Renal cortical epithelial cell (primary cell): ENCODE results near the gene ZNF783. TPM values are rescaled to one million over a fixed set of nuclear protein-coding genes. Genes with fewer than 3 reads are reported as not detected.
"Not testable (repeated sequence)": the region's sequence is repeated elsewhere in the genome, so short reads cannot be mapped to it uniquely, and the experiment has no call there.

Experiments used
- DNase-seq: peaks from one replicate; pipeline ENCODE4 v3.0.0-alpha.2; 2011; ENCODE audit warnings: low read depth
- total RNA-seq: library from RNA; depleted of rRNA; stranded (reverse); fragments of >200 nt; gene quantifications from 2 replicates; pipeline ENCODE4 v1.2.3, GENCODE V29; 2014

ZNF783 gene
- total RNA-seq, result 8.0 and 10.8 TPM in 2 replicates

DNA sequence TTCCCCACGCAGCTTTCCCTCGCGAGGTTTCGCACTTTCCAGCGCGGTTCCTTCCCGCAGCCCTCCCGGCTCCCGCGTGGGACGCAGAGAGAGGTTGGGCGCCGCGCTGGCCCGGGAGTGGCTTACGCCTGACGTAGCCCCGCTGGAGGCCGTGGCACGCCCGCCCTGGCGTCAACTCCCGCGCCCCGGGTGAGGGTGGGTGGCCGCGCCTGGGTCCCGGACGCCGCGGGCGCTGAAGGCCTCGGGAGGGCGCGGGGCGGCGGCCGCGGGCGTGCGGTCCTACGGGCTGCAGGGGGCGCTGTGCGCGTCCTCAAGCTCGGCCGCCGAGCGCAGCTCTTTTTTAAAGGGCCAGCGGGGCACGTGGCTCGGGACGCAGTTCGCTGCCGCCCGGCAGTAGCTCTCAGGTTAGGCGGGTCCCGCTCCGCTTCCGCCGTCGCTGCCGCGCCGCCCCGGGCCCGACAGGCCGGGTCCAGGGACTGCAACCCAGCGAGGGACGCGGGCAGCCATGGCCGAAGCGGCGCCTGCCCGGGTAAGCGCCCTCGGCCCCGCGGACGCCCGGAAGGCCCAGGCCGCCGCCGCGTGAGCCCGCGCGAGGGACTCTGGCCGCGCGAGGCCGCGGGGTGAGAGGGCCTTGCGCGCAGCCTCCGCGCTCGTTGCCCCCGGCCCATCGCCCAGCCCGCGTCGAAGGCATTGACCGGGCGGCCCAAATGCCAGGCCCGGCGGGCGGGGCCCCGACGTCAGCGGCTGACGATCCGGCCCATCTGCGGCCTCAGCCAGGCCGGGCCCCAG, at the start of gene ZNF783:
ZNF783 (plus strand) TSS at position 368 of the 789 bp plus-strand sequence; CDS start at position 506, 138 bp downstream.
- peak; percentile 59 for DNase-seq

DNA sequence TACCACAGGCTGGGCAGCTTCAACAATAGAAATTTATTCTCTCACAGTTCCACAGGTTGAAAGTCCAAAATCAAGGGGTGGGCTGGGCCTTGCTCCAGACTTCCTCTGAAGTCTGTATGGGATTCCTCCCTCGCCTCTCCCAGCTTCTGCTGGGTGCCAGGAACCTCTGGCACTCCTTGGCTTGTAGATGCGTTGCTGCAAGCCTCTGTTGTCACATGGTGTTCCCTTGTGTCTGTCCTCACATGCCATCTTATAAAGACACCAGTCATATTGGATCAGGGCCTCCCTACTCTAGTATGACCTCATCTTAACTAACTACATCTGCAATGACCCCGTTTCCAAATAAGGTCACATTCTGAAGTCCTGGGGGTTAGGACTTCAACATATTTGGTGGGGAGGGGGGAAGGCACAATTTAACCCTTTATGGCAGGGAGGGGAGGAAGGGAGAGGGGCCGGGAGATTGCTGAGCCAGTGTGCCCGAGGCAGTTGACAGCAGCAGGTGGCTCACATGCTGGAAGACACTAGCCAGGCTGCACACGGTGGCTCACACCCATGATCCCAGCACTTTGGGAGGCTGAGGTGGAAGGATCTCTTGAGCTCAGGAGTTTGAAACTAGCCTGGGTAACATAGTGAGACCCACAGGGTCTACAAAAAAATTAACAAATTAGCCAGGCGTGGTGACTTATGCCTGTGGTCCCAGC, 47.8 kb upstream of the ZNF783 start:
- DNase-seq, result no peak

DNA sequence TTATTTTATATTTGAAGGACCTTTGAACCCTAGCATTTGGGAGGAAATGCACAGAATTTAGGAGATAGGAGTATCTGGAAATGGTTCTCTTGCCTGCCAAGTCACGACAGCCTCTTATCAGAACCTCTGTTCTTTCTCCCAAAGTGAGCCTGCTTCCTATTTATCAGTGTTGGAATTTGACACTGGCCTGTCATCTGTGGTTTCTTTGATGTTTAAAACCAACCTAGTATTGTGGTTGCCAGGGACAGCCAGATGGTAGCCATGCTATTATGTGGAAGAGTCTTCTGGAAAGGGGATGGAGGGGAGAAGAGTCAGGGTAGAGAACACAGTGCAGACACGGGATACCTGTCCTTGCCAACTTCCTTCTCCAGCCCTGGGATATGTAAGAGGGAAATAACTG, 45.6 kb upstream of the ZNF783 start:
- DNase-seq, result no peak

DNA sequence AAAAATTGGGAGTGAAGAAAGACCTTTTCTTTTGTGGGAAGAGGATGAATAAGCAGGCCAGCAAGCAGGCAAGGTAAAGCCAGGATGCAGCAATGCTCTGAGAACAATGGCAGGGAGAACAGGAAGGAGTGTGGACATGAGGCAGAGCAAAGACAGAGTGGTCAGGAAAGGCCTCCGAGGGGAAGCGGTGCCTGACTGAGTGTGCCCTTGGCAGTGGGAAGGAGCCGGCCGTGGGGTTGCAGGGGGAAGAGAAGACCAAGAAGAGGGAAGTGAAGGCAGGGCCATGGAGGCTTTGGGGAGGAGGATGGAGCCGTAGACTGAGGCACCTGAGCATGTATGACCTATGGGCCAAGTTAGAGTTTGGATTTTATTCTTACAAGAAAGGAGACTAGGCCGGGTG, 44.4 kb upstream of the ZNF783 start:
- no peak for DNase-seq

DNA sequence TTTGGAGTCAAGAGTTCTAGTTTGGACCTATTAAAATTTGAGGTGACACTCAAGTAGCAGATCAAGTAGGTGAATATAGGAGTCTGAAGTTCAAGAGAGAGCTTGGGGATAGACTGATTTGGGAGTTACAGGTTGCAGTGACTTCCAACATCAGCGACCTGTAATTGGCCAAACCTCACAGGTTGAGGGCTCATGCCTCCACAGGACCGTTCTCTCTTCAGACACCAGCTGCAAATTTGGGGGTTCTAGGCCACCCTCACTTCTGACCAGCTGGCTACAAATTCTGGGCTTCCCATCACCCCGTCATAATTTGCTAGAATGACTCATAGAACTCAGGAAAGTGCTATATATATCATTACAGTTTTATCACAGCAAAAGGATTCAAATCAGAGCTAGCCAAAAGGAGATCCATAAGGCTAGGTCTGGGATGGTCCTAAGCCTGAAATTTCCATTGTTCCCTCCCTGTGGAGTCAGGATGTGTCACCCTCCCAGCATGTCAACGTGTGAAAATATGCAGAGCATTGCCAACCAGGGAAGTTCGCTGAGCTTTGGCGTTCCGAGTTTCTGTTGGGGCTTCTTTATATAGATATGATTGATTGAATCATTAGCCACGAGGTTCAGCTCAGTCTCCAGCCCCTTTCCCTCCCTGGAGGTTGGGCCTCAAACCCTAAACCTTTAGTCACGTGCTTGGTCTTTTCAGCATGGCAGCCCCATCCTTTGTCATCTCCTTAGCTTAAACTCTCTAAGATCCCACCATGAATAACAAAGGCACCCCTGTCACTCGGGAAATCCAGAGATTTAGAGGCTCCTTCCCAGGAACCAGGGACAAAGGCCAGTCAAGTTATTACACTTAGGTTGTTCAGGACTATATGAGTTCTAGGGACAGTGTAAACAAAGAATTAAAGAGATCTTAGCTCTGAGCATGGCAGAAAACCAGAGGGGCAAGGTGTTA, 43.3 kb upstream of the ZNF783 start:
- no peak for DNase-seq

DNA sequence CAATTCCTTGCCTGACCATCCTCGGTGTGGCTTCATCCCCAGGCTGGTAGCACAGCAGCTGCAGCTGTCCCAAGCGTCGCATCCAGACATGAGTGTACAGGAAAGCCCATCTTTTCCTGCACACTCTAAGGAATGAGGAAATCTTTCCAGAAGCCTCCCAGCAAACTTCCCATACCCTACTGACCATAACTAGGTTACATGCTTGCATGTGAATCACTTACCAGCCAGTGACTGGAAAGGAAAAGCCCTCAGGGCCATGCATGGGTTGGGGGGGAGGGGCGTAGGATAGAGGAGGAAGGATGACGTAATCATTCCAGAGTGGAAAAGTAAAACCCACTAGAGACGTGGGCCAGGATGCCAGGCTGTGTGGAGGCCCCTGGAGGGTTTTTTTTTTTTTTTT, 41.5 kb upstream of the ZNF783 start:
- peak; percentile 82 for DNase-seq

DNA sequence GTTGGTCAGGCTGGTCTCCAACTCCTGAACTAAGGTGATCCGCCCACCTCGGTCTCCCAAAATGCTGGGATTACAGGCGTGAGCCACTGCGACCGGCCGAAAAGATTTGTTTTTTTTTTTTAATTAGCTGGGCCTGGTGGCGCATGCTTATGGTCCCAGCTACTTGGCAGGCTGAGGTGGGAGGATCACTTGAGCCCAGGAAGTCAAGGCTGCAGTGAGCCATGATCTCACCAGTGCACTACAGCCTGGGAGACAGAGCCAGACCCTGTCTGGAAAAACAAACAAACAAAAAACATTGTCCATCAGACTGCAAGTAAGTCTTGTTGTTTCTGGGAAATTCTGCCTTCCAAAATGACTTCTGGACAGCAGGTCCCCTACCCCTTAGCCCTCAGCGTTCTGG, 38.8 kb upstream of the ZNF783 start:
- DNase-seq, result no peak

DNA sequence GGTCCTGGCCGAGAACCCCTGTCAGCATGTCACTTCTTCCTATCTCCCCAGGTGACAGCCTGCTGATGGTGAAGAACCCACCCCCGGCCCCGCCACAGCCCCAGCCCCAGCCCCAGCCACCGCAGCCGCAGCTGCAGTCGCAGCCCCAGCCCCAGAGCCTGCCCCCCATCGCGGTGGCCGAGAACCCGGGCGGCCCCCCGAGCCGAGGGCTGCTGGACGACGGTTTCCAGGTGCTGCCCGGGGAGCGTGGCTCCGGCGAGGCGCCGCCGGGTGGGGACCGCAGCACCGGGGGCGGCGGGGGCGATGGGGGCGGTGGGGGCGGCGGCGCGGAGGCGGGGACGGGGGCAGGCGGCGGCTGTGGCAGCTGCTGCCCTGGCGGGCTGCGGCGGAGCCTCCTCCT, 38.2 kb upstream of the ZNF783 start:
- no peak for DNase-seq

DNA sequence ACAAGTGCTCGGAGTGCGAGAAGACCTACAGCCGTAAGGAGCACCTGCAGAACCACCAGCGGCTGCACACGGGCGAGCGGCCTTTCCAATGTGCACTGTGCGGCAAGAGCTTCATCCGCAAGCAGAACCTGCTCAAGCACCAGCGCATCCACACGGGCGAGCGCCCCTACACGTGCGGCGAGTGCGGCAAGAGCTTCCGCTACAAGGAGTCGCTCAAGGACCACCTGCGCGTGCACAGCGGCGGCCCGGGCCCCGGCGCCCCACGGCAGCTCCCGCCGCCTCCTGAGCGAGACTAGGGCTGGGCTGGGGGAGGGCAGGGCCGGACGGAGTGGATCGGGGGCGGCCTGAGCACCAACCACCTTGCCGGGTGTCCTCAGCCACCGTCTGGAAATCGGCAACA, 37.6 kb upstream of the ZNF783 start:
- no peak for DNase-seq

DNA sequence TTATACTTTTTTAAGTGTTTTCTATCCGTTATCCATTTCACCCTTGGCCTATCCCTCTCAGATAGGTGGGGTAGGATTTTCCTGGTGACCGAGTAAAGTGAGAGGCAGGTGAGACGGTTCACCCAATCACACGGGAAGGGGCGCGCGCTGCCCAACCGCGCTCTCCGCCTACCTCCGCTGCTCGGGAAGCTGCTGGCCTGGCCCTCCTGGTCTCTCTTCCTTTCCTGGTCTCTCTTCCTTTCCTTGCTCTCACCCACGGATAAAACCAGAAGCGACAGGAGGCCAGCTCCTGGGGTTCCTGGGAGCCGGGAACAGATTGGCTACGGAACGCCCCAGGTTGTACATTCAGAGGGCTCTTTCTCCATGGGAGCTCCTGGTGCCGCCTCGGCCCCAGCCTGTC, 36.9 kb upstream of the ZNF783 start:
- DNase-seq, result no peak

DNA sequence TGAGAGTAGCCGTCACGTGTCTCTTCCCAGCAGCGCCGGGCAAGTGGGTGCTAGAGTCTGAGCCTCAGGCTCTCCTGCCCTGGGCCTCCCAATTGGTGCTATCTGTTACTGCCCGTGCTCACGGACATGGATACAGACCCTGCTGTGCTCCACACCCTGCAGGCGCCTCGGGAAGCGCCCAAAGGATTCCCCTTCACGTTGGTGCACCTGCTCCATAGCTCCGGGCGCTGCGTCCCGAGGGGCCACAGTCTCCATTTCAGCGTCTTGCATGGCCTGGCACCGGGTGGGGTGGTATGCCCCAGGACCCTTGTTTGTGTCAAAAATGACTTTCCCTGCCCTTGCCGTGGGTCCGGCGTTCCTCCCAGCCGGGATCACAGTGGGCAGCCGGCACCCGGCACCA, 36.3 kb upstream of the ZNF783 start:
- no peak for DNase-seq

DNA sequence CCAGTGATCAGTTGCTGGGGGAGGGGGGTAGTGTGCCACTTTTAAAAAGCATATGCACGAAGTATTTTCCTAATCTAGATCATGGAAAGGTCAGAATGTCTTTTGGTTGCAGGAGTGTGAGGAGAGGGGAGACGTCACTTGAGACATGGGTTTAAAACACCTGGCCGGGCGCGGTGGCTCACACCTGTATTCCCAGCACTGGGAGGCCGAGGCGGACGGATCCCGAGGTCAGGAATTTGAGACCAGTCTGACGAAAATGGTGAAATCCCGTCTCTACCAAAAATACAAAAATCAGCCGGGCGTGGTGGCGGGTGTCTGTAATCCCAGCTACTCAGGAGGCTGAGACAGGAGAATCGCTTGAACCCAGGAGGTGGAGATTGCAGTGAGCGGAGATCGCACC, 35.6 kb upstream of the ZNF783 start:
- not testable (repeated sequence) for DNase-seq

DNA sequence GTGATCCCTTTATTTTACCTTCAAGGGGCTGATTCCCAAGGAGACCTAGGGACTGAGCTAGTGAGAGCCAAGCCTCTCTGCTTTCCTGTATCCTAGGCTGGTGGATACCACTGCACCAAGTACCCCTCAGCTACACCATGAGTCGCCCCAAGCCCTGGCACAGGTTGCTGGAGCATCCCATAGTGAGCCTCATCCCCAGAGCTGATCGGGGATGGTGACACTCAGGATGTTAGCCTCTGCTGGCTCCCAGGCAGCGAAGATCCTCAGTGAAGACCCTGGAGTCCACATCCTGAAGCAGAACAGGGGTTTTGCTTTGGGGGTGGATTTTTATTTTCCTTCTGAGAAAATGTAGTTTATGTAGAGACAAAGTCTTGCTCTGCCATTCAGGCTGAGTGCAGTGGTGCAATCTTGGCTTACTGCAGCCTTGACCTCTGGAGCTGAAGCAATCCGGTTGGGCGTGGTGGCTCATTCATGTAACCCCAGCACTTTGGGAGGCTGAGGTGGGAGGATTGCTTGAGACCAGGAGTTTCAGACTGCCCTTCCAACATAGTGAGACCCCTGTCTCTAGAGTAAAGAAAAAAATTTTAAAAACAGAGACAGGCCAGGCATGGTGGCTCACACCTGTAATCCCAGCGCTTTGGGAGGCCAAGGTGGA, 35.0 kb upstream of the ZNF783 start:
- no peak for DNase-seq

DNA sequence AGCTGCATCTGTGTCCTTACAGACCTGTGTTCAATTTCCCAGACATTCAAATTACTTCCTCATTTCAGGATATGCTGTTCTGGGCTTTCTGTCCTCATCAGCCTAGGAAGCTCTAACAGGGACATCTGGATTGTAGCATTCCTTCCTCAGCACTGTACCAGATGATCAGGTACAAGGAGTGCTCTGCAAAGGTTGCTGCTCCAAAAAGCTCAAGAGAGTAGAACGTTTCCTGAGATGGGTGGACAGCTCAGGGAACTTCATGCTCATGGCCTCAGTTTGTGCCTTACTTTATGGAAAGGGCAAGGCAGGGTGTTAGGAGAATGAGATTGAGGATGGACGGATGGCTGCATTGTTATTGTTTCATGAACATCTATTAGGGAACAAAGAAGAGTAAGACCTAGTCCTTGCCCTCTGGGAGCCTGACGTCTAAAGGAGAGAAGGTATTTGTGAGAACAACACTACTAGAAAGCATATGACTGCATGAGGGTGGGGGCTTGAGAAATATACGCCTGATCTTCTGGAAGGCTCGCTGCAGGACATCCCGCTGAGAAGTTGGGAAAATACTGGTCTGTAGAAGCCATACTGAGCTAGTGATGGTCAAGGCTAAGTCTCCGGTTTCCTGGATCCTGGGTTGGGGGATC, 33.0 kb upstream of the ZNF783 start:
- no peak for DNase-seq

DNA sequence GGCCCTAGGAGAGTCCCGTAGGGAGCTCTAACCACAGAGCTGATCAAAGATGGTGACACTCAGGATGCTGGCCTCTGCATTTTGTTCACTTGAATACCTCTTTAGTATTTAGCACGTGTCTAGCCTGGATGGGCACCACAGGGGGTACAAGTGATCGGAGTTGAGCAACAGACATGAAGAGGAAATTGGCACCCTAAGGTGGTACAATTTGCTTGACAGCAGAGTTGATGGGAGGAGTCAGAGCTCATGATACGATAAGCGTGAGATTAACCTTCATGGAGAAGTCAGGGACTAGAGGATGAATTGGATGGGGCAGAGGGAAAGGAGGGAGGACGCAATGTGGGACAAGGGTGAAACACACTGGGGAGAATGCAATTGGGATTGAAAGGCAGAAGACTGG, 32.5 kb upstream of the ZNF783 start:
- DNase-seq, result no peak

DNA sequence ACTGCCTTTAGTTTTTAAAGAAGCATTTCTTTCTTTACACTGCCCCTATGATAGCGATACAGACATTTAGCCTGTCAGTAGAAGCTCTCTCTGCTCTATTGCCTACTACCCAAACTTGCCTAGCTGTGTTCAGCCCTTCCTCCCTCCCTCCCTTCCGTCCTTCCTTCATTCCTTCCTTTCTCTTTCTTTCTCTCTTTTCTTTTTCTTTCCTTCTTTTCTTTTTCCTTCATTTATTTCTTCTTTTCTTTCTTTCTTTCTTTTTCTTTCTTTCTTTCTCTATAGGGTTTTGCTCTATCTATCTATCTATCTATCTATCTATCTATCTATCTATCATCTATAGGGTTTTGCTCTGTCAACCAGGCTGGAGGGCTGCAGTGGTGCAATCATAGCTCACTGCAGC, 29.6 kb upstream of the ZNF783 start:
- no peak for DNase-seq

DNA sequence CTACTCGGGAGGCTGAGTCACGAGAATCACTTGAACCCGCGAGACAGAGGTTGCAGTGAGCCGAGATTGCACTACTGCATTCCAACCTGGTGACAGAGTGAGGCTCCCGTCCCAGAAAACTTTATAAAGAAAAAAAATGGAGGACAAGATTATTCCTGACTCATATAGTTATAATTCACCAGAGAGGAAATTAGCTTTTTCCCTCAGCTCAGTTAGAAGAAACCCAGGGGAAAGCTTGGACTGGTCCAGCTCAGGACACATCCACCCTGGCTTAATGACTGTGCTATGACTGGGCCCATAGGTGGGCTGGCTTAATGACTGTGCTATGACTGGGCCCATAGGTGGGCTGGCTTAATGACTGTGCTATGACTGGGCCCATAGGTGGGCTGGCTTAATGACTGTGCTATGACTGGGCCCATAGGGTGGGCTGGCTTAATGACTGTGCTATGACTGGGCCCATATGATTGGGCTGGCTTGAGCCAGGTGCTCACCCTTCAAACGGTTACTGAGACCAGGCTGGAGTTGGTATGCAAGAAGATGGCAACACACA, 28.3 kb upstream of the ZNF783 start:
- peak; percentile 83 for DNase-seq

DNA sequence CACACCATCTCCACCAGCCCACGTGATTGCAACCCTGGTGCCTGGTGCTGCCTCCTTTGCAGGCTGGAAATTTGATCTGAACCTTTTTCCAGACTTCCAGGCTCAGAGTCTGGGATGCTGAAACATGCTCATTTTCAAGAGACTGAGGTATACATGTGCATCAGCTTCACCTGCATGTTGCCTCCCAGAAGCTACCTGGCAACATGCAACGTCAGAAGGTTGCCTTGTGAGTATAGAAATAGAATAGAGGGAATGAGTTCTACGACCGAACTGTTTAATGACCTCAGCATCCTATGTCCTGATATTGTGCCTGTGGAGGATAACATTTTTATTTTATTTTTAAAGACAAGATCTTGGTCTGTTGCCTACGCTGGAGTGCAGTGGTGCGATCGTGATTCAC, 24.5 kb upstream of the ZNF783 start:
- DNase-seq, result no peak

DNA sequence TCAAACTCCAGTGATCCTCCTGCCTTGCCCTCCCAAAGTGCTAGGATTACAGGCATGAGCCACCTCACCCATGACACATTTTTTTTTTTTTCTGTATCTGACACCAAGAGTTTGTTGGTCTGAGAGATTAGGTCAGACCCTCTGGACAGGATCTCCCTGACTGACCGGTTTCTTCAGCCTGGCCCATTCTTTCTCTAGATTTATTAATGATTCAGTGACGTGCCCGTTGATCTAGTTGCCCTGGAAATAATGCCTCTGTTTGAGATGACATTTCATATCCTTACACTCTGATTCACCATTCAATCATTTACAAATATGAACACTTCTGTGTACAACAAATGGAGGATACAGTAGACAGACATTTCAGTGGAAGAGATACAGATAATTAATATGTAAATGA, 23.9 kb upstream of the ZNF783 start:
- peak; percentile 66 for DNase-seq

DNA sequence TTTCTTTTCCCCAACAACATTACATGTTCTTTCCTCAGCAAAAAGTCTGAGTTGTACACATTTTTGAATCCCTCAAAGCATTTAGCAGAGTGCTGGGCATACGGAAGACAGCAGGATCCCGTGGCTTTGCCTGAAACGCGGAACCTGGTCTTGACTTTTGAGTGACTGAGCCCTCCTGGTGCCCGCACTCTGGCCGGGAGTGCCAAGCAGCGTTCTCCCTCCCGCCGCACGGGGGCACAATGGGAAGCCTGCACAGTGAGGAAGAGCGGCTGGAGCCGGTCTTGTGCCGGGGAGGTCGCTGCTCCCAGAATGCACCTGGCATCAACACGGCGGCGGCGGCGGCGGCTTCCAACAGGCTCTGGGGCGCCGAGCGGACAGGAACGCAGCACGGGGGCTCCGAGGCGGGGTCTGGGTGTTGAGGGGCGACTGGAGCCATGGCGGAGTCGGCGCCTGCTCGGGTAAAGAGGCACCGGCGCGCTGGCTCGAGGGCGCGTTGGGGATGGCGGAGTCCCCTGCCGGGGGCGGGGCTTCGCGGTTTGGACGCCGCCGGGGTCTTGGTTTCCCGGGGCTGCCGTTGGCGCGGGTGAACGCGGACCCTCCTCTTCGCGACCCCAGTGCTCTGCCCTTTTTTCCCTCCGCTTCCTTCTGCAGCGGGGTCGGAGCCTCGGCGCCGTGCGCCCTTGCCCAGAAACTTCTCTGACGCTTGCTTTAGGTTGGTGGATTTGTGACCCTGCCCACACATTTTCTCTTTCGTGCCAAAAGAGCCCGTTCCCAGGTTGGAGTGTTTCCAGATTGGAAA, 22.5 kb upstream of the ZNF783 start, which contains the start of gene ZNF212:
ZNF212 (plus strand) TSS at position 307 of the 799 bp plus-strand sequence; CDS start at position 435, 128 bp downstream.
- DNase-seq, result peak; percentile 76
